Ishikawa (cell line): ENCODE measurements around the gene GIN1.

Experiments
- CEBPB ChIP-seq: IDR thresholded peaks from 2 replicates; pipeline ENCODE4 v1.6.1; 2012
- CREB1 ChIP-seq: IDR thresholded peaks from 2 replicates; pipeline ENCODE4 v1.6.1; 2012; ENCODE audit warnings: low read depth
- EGR1 ChIP-seq: IDR thresholded peaks from 2 replicates; pipeline ENCODE4 v1.6.1; 2012
- EP300 ChIP-seq: IDR thresholded peaks from 2 replicates; pipeline ENCODE4 v1.6.1; 2012; ENCODE audit warnings: borderline replicate concordance
- FOXM1 ChIP-seq: IDR thresholded peaks from 2 replicates; pipeline ENCODE4 v1.6.1; 2012; ENCODE audit warnings: low read depth, borderline replicate concordance
- NFIC ChIP-seq: IDR thresholded peaks from 2 replicates; pipeline ENCODE4 v1.6.1; 2012
- RAD21 ChIP-seq: IDR thresholded peaks from 2 replicates; pipeline ENCODE4 v1.6.1; 2012; ENCODE audit warnings: low read depth
- TAF1 ChIP-seq: IDR thresholded peaks from 2 replicates; pipeline ENCODE4 v1.6.1; 2012; ENCODE audit warnings: low read depth, mild to moderate bottlenecking
- TCF12 ChIP-seq: IDR thresholded peaks from 2 replicates; pipeline ENCODE4 v1.6.1; 2012; ENCODE audit warnings: low read depth
- TEAD4 ChIP-seq: IDR thresholded peaks from 2 replicates; pipeline ENCODE4 v1.6.1; 2012
- YY1 ChIP-seq: IDR thresholded peaks from 2 replicates; pipeline ENCODE4 v1.6.1; 2012; ENCODE audit warnings: low read depth
- ZBTB7A ChIP-seq: IDR thresholded peaks from 2 replicates; pipeline ENCODE4 v1.6.1; 2012; ENCODE audit warnings: low read depth
- TF ChIP-seq, protein P1 (sequence below): IDR thresholded peaks from 2 replicates; pipeline ENCODE4 v1.6.1; 2012
- TF ChIP-seq, protein P2 (sequence below): IDR thresholded peaks from 2 replicates; pipeline ENCODE4 v1.6.1; 2012; ENCODE audit warnings: low read depth, mild to moderate bottlenecking
- TF ChIP-seq, protein P3 (sequence below): IDR thresholded peaks from 2 replicates; pipeline ENCODE4 v1.6.1; 2012

The GIN1 gene

DNA sequence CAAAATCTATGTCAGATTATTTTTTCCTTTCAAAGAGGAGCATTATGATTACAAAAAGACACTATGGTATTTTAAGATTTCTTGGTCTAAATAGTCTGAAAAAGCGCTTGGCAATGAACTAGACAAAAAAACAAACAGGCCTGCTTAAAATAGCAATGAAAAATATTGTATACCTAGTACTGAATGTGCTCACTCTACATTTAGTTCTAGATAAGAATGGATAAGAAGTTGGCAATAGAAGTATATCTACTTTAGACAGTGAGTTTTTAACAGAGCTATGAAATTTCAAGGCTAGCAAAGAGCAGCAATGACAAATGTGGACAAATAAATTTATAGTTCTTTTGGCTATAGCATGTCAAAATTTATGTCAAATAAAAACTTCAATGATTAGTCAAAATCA lies 26.2 kb downstream of the GIN1 start:
- TF ChIP-seq YY1 (no peak), FOXM1 (no peak), NFIC (no peak), TCF12 (no peak), TAF1 (no peak), RAD21 (no peak), CEBPB (no peak), ZBTB7A (no peak), TEAD4 (no peak), CREB1 (no peak), EGR1 (no peak)
- TF ChIP-seq, protein P1, sequence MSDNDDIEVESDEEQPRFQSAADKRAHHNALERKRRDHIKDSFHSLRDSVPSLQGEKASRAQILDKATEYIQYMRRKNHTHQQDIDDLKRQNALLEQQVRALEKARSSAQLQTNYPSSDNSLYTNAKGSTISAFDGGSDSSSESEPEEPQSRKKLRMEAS = no peak
- TF ChIP-seq, protein P2, sequence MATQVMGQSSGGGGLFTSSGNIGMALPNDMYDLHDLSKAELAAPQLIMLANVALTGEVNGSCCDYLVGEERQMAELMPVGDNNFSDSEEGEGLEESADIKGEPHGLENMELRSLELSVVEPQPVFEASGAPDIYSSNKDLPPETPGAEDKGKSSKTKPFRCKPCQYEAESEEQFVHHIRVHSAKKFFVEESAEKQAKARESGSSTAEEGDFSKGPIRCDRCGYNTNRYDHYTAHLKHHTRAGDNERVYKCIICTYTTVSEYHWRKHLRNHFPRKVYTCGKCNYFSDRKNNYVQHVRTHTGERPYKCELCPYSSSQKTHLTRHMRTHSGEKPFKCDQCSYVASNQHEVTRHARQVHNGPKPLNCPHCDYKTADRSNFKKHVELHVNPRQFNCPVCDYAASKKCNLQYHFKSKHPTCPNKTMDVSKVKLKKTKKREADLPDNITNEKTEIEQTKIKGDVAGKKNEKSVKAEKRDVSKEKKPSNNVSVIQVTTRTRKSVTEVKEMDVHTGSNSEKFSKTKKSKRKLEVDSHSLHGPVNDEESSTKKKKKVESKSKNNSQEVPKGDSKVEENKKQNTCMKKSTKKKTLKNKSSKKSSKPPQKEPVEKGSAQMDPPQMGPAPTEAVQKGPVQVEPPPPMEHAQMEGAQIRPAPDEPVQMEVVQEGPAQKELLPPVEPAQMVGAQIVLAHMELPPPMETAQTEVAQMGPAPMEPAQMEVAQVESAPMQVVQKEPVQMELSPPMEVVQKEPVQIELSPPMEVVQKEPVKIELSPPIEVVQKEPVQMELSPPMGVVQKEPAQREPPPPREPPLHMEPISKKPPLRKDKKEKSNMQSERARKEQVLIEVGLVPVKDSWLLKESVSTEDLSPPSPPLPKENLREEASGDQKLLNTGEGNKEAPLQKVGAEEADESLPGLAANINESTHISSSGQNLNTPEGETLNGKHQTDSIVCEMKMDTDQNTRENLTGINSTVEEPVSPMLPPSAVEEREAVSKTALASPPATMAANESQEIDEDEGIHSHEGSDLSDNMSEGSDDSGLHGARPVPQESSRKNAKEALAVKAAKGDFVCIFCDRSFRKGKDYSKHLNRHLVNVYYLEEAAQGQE = no peak
- TF ChIP-seq, protein P3, sequence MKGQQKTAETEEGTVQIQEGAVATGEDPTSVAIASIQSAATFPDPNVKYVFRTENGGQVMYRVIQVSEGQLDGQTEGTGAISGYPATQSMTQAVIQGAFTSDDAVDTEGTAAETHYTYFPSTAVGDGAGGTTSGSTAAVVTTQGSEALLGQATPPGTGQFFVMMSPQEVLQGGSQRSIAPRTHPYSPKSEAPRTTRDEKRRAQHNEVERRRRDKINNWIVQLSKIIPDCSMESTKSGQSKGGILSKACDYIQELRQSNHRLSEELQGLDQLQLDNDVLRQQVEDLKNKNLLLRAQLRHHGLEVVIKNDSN = no peak

DNA sequence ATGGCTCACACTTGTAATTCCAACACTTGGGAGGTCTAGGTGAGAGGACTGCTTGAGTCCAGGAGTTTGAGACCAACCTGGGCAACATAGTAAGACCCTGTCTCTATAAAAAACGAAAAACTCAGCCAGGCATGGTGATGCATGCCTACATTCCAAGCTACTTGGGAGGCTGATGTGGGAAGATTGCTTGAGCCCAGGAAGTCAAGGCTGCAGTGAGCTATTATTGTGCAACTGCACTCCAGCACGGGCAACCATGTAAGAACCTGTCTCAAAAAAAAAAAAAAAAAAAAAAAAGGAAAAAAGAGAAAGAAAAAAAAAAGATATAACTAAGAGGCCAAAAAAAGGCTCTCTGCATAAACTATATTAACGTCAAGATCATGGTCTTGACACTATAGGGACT lies 27.3 kb downstream of the GIN1 start:
- TF ChIP-seq YY1 (no peak), FOXM1 (no peak), NFIC (no peak), TAF1 (no peak), CREB1 (no peak), EGR1 (no peak), TCF12 (no peak), RAD21 (no peak), TEAD4 (no peak)
- TF ChIP-seq, protein P1 = no peak
- TF ChIP-seq, protein P2 = no peak
- TF ChIP-seq, protein P3 = no peak

DNA sequence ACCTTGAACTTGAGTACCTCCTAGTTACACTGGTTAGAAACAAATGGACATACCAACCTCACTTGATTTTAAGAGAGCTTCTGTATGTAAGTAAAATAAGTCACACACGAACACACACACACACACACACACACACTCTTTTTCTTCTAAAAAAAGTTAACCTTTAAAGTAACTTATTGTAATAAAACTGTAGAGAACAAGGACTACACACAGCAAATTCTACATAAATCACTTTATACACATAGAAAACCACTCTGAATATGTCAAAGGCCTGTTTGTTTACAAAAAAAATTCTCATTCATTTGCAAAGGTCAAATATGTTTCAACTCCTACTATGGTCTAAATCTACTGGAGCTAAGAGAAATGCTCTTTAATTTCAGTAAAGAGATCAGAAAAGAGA lies 29.1 kb downstream of the GIN1 start:
- TF ChIP-seq TEAD4 (no peak), NFIC (no peak), TAF1 (no peak), FOXM1 (no peak), RAD21 (no peak)
- TF ChIP-seq, protein P2 = no peak
- TF ChIP-seq, protein P1 = no peak

DNA sequence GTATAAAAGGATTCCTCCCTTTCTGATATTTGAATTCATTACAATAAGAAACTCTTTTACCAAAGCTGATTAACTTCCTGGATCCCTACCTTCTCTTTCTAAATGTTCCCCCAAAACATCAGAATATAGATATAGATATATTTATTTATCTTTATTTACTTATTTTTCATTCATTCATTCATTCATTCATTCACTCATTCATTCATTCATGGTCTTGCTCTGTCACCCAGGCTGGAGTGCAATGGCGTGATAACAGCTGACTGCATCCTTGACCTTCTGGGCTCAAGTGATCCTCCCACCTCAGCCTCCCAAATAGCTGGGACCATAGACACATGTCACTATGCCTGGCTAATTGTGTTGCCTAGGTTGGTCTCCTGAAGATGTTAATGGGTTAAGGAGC lies 30.7 kb downstream of the GIN1 start:
- TF ChIP-seq CREB1 = no peak
- no peak for TF ChIP-seq EP300
- TF ChIP-seq, protein P3 = no peak
- TF ChIP-seq TAF1 = no peak
- TF ChIP-seq TCF12 = no peak
- TF ChIP-seq EGR1 = no peak
- TF ChIP-seq, protein P1 = no peak
- TF ChIP-seq, protein P2 = no peak
- TF ChIP-seq CEBPB = no peak
- TF ChIP-seq YY1 = no peak
- no peak for TF ChIP-seq TEAD4
- TF ChIP-seq RAD21 = no peak
- no peak for TF ChIP-seq NFIC
- no peak for TF ChIP-seq ZBTB7A
- TF ChIP-seq FOXM1 = no peak
